ENCODE measurements around the gene PRLH.
"Not testable (repeated sequence)": the region's sequence is repeated elsewhere in the genome, so short reads cannot be mapped to it uniquely, and the experiment has no call there.

PRLH gene

DNA sequence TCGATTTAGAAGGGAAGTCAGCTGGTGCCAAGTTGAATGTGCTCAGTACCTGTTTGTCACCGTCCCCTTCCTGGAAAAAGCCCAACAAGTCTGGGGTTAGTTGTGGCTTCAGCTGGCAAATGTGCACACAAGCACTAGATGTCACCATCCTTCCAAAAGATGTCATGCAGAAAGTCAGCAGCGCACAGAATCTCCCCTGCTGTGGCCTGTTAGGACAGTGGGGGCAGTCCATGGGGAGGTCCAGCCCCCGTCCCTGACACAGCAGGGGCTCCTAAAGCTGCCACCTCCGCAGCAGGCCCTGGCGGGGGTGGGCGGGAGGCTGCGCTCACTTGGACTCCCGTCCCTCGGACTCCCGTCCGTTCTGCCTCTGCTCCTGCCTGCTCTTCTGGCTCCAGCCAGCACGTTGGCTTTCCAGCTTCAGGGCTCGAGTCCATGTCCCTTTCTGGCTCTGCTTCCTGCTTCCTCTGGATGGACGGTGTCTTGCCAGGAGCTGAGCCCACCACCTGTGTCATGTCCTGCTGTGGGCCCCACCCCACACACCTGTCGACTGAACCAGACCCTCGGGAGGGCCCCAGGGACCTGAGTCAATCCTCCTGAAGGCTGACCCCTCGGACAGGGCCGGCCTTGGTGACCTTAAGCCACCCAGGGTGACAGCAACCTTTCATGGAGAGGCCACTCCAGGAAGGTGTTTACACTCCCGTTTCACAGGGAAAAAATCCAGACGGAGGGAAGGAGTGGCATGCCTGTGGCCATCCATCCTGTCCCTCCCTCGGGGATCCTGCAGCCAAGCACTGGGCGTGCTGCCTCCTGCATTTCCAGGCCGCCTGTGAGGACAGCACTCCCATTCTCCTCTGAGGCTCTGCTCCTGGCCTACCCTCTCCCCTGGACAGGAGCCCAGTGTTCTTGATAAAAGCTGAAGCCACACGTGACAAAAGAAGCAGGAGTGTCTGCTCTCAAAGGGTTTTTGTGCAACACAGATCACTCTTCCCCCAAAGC is 15.7 kb downstream of the PRLH start:
- DNase-seq: peak in 30 of 51 donors; percentile 7 to 58 (median 36)

- no peak for DNase-seq
Observed at GRCh38 chr2:237583385-237584295, 17.3 kb downstream of the PRLH start.

- no peak for DNase-seq
Observed at GRCh38 chr2:237585590-237586221, 19.3 kb downstream of the PRLH start.

DNA sequence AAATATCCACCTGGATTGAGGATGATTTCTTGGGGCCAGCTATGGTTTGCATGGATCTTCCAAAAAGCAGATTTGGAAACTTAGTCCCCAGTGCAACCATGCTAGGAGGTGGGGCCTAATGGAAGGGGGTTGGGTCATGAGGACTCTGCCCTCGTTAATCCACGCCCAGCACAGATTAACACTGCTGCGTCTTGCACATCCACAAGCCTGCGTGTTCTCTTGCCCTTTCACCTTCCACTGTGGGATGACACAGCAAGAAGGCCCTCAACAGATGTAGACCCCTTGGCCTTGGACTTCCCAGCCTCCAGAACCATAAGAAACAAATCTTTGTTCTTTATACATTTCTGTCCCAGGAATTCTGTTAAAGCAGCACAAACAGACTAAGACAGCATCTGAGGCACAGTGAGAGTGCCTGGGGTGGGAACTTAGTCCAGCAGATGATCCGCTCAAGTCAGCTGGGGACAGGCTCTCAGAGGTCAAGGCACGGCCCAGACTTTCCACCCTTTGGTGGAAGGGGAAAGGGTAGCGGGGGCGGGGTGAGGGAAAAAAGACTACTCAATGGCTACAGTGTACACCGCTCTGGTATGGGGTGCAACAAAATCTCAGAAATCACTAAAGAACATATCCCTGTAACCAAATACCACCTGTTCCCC is 21.8 kb downstream of the PRLH start:
- DNase-seq: no peak

- DNase-seq: no peak
Observed at GRCh38 chr2:237590272-237591140, 24.1 kb downstream of the PRLH start, which contains the start of gene RAB17. RAB17 (minus strand) TSS chr2:237590734; CDS start chr2:237586154, 4,580 bp downstream.

GRCh38 chr2:237591141-237591881 is 24.9 kb downstream of the PRLH start:
- peak in 1 of 51 donors; percentile 7 for DNase-seq

DNA sequence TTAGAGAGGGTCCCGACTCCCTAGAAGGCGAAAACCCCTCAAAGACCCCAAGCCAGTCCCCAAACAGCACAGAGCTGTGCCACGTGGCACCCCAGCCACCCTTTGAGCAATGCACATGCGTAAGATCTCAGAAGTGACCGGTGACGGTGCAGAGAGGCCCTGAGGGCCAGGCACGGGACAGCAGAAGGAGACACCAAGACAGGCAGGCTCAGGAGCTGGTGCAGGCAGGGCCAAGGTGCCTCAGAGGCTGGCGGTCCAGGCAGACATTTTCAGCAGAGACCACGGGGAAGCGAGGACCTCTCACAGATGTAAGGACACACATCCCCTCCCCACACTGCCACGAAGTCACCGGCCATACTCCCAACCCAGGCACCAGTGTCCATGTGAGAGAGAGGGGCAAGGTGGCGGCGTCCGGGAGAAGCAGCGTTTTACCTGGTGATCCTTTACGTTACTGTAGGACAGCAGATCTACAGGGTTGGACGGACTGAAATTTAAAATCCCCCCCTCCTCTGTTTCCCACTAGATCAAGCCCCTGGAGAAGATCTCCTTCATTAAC is 26.1 kb downstream of the PRLH start:
- no peak for DNase-seq

DNA sequence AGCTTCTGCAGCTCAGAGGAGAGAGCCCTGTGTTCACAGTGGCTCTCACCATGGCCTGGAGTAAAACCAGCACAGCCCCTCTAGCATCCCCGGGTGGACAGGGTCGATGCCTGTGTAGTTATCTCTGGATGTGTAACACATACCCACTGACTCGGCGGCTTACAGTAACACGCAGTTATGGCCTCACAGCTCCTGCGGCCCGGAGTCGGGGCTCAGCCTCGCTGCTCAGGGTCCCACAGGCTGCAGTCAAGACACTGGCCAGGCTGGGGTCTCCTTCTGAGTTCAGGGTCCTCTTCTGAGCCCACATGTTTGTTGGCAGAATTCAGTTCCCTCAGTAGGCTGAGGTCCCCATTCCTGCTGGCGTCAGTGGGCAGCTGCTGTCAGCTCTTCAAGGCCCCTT is 26.7 kb downstream of the PRLH start:
- no peak for DNase-seq

DNA sequence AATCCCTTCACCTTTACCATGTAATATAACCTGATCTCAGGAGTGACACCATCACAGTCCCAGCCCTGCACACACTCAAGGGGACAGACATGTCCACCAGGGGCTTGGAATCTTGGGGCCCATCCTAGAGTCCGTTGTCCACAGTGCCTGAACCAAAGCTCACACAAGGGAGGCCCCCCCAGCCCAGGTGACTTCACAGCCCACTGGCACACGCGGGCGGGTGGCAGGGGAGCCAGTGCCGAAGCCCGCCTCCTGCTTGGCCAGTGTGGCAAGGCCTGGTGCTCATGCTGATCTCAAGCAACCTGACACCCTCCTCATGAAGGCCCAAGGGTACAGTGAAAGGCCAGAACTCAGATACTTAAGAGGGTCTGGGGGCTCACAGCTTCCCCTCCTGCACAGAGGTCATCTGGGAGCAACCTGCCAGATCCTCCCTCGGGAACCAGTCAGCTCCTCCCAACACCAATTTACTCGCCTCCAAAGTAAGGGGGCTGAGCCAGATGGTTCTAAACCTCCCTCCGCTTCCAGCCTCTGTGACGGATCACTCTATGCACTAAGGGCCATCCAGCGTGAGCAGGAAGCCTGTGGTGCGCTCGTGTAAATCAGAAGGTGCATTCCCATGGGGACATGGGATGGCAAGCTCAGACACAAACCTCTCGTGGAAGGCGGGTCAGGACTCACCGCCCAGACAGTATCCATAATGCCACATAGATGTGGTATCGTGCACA is 27.4 kb downstream of the PRLH start:
- DNase-seq: no peak

- no peak for DNase-seq
Observed at GRCh38 chr2:237594514-237594871, 28.1 kb downstream of the PRLH start.

- not testable (repeated sequence) for DNase-seq
Observed at GRCh38 chr2:237595829-237596519, 29.6 kb downstream of the PRLH start.

- DNase-seq: no peak
Observed at GRCh38 chr2:237596520-237597195, 30.3 kb downstream of the PRLH start.

DNA sequence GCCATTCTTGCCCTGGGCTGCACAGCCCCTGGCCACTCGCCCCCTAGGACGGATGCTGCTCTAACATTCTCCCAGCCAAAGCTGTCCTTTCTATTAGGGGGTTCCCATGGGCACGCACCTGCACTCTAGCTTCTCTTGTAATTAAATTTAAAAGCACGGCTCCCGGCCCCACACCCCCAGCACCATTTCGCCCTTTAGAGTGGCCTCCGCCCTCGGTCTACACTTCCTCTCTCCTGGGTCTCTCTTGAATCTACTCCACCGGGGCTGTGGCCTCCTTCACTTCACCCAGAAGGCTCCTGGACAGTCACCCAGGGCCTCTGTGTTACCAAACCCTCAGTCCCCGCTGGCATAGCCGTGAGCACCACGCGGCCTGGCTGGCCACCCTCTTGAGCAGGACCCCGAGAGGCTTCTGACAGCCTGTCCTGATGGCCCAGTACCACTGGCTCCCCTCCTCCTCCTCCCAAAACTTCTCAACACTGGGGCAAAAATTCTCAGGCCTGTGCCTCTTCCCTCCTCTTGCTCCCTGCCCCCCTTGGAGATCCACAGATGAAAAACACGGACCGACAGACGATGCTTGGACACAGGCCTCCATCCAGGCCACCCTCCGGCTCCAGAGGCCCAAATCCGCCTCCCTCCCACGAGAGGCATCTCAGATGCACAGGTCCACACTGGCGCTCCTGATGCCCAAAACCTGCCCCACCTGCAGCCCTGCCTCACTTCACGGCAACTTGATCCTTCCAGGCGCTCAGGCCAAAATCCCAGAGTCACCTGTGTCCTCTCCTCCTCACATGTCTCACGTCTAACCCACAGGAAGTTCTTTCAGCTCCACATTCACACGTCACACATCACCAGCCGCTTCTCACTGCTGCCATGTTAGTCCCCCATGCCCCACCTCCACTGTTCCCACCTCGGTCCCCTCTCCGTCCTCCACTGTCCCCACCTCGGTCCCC is 31.1 kb downstream of the PRLH start:
- no peak for DNase-seq

- DNase-seq: no peak
Observed at GRCh38 chr2:237598468-237599208, 32.3 kb downstream of the PRLH start.
